AG09319 (cell line): ENCODE measurements around the gene FANCI.

ENCODE experiments used
- DNase-seq: peaks from one replicate; pipeline ENCODE4 v3.0.0-alpha.2; 2010; ENCODE audit warnings: low read depth; ENCODE audit errors: extremely low read depth
- CTCF ChIP-seq: IDR thresholded peaks from 2 replicates; pipeline ENCODE4 v1.5.1; 2011; ENCODE audit warnings: low read depth, mild to moderate bottlenecking, inconsistent platforms, low read length, moderate library complexity

FANCI gene

GRCh38 chr15:89208256-89208655 is 35.5 kb upstream of the FANCI start:
- no peak for DNase-seq
- TF ChIP-seq CTCF = no peak

DNA sequence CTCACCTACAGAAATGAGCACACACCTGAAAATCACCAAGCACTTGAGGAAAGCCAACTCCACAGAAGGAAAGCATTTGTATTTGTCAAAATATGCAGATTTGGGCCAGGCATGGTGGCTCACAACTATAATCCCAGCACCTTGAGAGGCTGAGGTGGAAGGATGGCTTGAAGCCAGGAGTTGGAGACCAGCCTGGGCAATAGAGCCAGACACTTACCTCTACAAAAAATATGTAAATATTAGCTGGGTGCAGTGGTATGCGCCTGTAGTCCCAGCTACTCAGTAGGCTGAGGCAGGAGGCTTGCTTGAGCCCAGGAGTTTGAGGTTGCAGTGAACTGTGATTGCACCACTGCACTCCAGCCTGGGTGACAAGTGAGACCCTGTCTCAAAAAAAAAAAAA is 34.7 kb upstream of the FANCI start:
- no peak for TF ChIP-seq CTCF
- DNase-seq = no peak

- DNase-seq = no peak
- TF ChIP-seq CTCF = no peak
Measured at GRCh38 chr15:89211678-89212170, 32.1 kb upstream of the FANCI start.

GRCh38 chr15:89215627-89216026 is 28.2 kb upstream of the FANCI start:
- TF ChIP-seq CTCF = no peak
- no peak for DNase-seq

GRCh38 chr15:89217031-89217430 is 26.7 kb upstream of the FANCI start:
- DNase-seq = no peak

DNA sequence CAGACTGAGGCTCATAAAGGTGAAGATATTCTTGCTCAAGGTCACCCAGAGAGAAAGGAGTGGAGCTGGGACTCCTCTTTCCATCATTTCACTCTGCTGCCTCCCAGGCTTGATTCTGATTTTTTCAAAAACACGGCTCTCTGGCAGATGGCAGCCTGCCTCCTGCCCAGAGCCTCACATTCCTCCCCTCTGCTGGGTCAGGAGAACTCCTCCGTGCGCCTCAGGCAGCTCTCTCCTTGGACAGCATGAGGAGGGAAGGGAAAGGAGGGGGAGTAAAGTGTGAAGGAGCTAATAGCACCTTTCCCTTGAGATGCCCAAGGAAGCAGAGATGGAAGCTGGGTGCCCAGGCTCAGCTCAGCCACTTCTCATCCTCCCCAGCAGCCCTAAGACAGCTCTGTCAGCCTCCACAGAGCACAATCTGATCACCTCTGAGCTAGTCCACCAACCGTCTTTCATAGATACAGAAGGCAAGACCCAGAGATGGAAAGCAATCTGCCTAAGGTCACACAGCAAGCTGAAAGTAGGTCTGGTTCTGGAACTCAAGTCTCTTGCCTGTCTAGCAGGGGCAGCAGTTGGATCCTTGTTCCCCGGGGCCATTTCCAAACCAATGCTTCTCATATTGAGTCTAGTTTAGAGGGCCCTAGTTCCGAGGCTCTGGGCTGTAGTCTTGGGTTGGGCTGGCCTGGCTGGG is 25.9 kb upstream of the FANCI start:
- no peak for TF ChIP-seq CTCF
- DNase-seq = no peak

More at GRCh38 chr15:89217031-89217430, 26.7 kb upstream of the FANCI start:
- TF ChIP-seq CTCF = no peak

- DNase-seq = no peak
- TF ChIP-seq CTCF = no peak
Measured at GRCh38 chr15:89218531-89218930, 25.2 kb upstream of the FANCI start.
